ENCODE results near the gene PBLD.

Gene PBLD

GRCh38 chr10:68334672-68335467, 2.1 kb upstream of the PBLD start:
- Histone ChIP-seq H3K9ac (ENCODE audit: low read length) (peak overlapping the region; percentile 99), H4K20me1 (ENCODE audit: insufficient read depth, low read length) (peaks cover 58% of the 10 kb centered on the region), H3K4me2 (ENCODE audit: low read length) (peak overlapping the region; percentile 85), H3K27me3 (ENCODE audit: low read depth, low read length) (no peaks in the 10 kb centered on the region), H3K9me3 (ENCODE audit: insufficient read depth, low read length) (no peaks in the 10 kb centered on the region), H3K79me2 (ENCODE audit: low read length) (peaks cover 87% of the 10 kb centered on the region), H3K27ac (ENCODE audit: low read length) (no peak overlapping the region), H2AFZ (ENCODE audit: low read depth, low read length) (no peak overlapping the region), H3K4me1 (ENCODE audit: low read length) (peaks cover 35% of the 10 kb centered on the region), H3K36me3 (replicated peaks; ENCODE audit: low read depth, low read length) (peaks cover 26% of the 10 kb centered on the region), H3K4me3 (ENCODE audit: low read length) (peak overlapping the region; percentile 100)
- TF ChIP-seq CTCF (IDR thresholded peaks at IDR 0.05; ENCODE audit: low read depth, low read length) (no peak), EZH2phosphoT487 (IDR thresholded peaks at IDR 0.05; ENCODE audit: low read depth) (no peak)

- peak overlapping the region; percentile 85 for H3K4me2 ChIP-seq (ENCODE audit: low read length)
- peaks cover 35% of the 10 kb centered on the region for H3K4me1 ChIP-seq (ENCODE audit: low read length)
- peak overlapping the region; percentile 90 for H3K27ac ChIP-seq (ENCODE audit: low read length)
- TF ChIP-seq CTCF (IDR thresholded peaks at IDR 0.05; ENCODE audit: low read depth, low read length) (no peak), EZH2phosphoT487 (IDR thresholded peaks at IDR 0.05; ENCODE audit: low read depth) (no peak)
- H3K27me3 ChIP-seq (ENCODE audit: low read depth, low read length) = no peaks in the 10 kb centered on the region
- peak overlapping the region; percentile 100 for H3K4me3 ChIP-seq (ENCODE audit: low read length)
- no peaks in the 10 kb centered on the region for H3K9me3 ChIP-seq (ENCODE audit: insufficient read depth, low read length)
- peak overlapping the region; percentile 99 for H3K9ac ChIP-seq (ENCODE audit: low read length)
- peaks cover 21% of the 10 kb centered on the region for H3K36me3 ChIP-seq (replicated peaks; ENCODE audit: low read depth, low read length)
- peaks cover 75% of the 10 kb centered on the region for H3K79me2 ChIP-seq (ENCODE audit: low read length)
- no peak overlapping the region for H2AFZ ChIP-seq (ENCODE audit: low read depth, low read length)
- peaks cover 58% of the 10 kb centered on the region for H4K20me1 ChIP-seq (ENCODE audit: insufficient read depth, low read length)
Measured at GRCh38 chr10:68333440-68334431, 1.0 kb upstream of the PBLD start.

- H3K9ac ChIP-seq (ENCODE audit: low read length) = peak overlapping the region; percentile 99
- peaks cover 68% of the 10 kb centered on the region for H3K79me2 ChIP-seq (ENCODE audit: low read length)
- H3K27me3 ChIP-seq (ENCODE audit: low read depth, low read length) = no peaks in the 10 kb centered on the region
- no peak overlapping the region for H2AFZ ChIP-seq (ENCODE audit: low read depth, low read length)
- H3K9me3 ChIP-seq (ENCODE audit: insufficient read depth, low read length) = no peaks in the 10 kb centered on the region
- peak overlapping the region; percentile 85 for H3K4me2 ChIP-seq (ENCODE audit: low read length)
- H3K27ac ChIP-seq (ENCODE audit: low read length) = peak overlapping the region; percentile 90
- TF ChIP-seq EZH2phosphoT487 (IDR thresholded peaks at IDR 0.05; ENCODE audit: low read depth) = no peak
- TF ChIP-seq CTCF (IDR thresholded peaks at IDR 0.05; ENCODE audit: low read depth, low read length) = no peak
- peaks cover 14% of the 10 kb centered on the region for H3K36me3 ChIP-seq (replicated peaks; ENCODE audit: low read depth, low read length)
- peak overlapping the region; percentile 100 for H3K4me3 ChIP-seq (ENCODE audit: low read length)
- H4K20me1 ChIP-seq (ENCODE audit: insufficient read depth, low read length) = peaks cover 52% of the 10 kb centered on the region
- H3K4me1 ChIP-seq (ENCODE audit: low read length) = peaks cover 35% of the 10 kb centered on the region
Measured at GRCh38 chr10:68333058-68333395, 299 bp upstream of the PBLD start.

Data from OCI-LY3 (cell line).